H1 (cell line): Measurements from ENCODE around the gene SOBP. TPM values are rescaled to one million over a fixed set of nuclear protein-coding genes. Genes with fewer than 3 reads are reported as not detected.

Source experiments
- EGR1 ChIP-seq: IDR thresholded peaks from 2 replicates; pipeline ENCODE4 v1.6.1; 2011; ENCODE audit warnings: low read depth, low read length, borderline replicate concordance
- SIX5 ChIP-seq: IDR thresholded peaks from 2 replicates; pipeline ENCODE4 v1.6.1; 2011; ENCODE audit warnings: mild to moderate bottlenecking, low read depth, low read length
- polyA plus RNA-seq, 7 experiments: library from polyadenylated mRNA; depleted of rRNA in 3 of 7; stranded (reverse) in 5 of 7; unstranded in 2 of 7; fragments of >200 nt in 5 of 7; fragments of 200-250 nt in 2 of 7; gene quantifications; 1 replicate in 5 of 7; 2 replicates in 1 of 7; 4 replicates in 1 of 7; pipeline versions ENCODE4 v1.2.1 to v1.2.3, GENCODE V29; 2011 to 2013; ENCODE audit warnings: missing spikeins in 2 of 7, mixed read lengths in 2 of 7
- total RNA-seq: library from RNA; stranded (reverse); fragmentation: NEBNext Ultra II Directional; extraction: Animal tissue kit (Norgen Biotek cat#: 25700); gene quantifications from 2 replicates; pipeline ENCODE4 v1.2.1, GENCODE V29; 2021

Gene SOBP
- total and polyA plus RNA-seq, 2 of the 8 experiments (the other 6 are each of a cell fraction or from before 2014, with no cell fraction given), result 0.45 to 6.2 TPM

DNA sequence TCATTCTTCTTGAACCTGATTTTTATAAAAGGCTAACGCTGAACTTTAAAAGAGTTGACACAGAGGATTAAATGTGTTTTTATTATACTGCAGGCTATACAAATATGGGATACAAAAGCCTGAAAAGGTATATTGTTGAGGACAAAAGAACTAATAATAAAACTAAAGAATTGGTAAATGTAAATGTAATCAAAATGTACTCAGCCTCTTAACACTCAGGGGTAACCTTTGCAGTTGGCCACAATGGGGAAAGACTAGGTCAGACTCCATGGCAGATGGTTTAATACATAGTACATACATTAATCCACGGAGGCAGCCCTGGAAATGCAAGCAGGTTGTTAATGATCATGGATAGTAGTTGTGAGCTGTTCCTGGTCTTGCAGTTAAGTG is 57.5 kb downstream of the SOBP start (continued):
- TF ChIP-seq SIX5, result no peak
- no peak for TF ChIP-seq EGR1
- TF ChIP-seq, all 59 proteins: peak for 0
